ENCODE results near the gene FAM234B.

- TF ChIP-seq, protein P1, sequence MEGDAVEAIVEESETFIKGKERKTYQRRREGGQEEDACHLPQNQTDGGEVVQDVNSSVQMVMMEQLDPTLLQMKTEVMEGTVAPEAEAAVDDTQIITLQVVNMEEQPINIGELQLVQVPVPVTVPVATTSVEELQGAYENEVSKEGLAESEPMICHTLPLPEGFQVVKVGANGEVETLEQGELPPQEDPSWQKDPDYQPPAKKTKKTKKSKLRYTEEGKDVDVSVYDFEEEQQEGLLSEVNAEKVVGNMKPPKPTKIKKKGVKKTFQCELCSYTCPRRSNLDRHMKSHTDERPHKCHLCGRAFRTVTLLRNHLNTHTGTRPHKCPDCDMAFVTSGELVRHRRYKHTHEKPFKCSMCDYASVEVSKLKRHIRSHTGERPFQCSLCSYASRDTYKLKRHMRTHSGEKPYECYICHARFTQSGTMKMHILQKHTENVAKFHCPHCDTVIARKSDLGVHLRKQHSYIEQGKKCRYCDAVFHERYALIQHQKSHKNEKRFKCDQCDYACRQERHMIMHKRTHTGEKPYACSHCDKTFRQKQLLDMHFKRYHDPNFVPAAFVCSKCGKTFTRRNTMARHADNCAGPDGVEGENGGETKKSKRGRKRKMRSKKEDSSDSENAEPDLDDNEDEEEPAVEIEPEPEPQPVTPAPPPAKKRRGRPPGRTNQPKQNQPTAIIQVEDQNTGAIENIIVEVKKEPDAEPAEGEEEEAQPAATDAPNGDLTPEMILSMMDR (IDR thresholded peaks at IDR 0.05 in 4 of 5, conservative IDR thresholded peaks at IDR 0.05 in 1 of 5): no peak
- TF ChIP-seq POLR2A (IDR thresholded peaks at IDR 0.05): no peak
Measured at GRCh38 chr12:13119826-13120225, 75.6 kb downstream of the FAM234B start.
